ENCODE data around the gene YBX2.
"Not testable (repeated sequence)": the region's sequence is repeated elsewhere in the genome, so short reads cannot be mapped to it uniquely, and the experiment has no call there.

The YBX2 gene

DNA sequence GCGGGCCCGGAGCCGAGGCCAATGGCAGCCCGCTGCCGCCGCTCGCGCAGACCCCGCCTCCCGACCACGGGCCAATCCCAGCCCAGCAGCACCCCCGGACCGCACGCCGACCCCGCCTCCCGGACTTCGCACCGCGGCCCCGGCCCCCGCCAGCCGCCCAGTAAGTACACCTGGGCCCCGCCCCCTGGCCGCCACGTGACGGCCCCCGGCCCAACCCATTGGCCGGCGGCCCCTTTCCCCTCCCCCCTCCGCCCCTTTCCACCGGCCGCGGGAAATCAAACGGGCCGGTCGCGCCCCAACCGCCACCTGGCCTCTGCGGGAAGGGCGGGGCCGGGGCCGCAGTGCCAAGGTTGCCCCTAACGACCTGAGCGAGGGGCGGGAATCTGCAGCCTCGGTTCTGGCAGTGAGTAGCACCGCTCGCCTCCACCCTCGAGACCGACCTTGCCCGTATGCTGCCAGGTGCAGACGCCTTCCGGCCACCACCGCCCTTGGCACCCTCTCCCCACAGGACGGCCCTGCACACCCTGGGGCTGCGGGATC lies at the start of gene YBX2:
YBX2 (minus strand) TSS at position 26 of the 540 bp plus-strand sequence. CDS start 139 bp downstream, outside the sequence.
- peak in 1 of 2 donors; percentile 59 for DNase-seq (ENCODE audit: low read depth in 2 of 2, low spot score in 1 of 2)

- DNase-seq (ENCODE audit: low read depth in 2 of 2, low spot score in 1 of 2) = no peak
Observed at GRCh38 chr17:7343250-7343649, 48.8 kb upstream of the YBX2 start.

DNA sequence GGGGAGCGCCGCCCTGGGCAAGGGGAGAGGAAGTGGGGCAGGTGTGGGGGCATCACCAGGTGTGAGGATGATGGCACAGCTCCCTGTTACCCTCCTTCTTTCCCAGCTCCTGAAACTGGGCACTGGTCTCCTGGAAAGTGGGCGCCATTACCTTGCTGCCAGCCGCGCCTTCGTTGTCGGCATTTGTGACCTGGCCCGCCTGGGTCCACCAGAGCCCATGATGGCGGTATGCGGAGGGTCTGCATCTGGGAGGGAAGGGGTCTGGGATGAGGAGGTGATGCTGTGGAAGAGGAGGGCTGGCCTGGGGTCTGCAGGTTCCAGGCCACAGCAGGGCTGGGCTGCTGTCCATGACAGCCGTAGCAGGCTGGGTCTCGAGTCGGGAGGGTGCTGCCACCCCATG lies 47.4 kb upstream of the YBX2 start:
- no peak for DNase-seq (ENCODE audit: low read depth in 2 of 2, low spot score in 1 of 2)

GRCh38 chr17:7340179-7340578 lies 45.7 kb upstream of the YBX2 start:
- DNase-seq (ENCODE audit: low read depth in 2 of 2, low spot score in 1 of 2) = no peak

DNA sequence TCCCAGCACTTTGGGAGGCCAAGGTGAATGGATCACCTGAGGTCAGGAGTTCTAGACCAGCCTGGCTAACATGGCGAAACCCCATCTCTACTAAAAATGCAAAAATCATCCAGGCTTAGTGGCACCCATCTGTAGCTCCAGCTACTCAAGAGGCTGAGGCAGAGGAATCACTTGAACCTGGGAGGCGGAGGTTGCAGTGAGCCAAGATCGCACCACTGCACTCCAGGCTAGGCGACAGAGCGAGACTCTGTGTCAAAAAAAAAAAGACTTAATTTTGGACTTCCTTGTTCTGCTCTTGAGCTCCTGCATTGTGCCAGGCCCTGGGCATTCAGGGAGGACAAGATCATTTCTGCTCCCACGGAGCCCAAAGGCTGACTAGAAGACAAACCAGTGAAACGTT lies 43.2 kb upstream of the YBX2 start:
- not testable (repeated sequence) for DNase-seq (ENCODE audit: low read depth in 2 of 2, low spot score in 1 of 2)

DNA sequence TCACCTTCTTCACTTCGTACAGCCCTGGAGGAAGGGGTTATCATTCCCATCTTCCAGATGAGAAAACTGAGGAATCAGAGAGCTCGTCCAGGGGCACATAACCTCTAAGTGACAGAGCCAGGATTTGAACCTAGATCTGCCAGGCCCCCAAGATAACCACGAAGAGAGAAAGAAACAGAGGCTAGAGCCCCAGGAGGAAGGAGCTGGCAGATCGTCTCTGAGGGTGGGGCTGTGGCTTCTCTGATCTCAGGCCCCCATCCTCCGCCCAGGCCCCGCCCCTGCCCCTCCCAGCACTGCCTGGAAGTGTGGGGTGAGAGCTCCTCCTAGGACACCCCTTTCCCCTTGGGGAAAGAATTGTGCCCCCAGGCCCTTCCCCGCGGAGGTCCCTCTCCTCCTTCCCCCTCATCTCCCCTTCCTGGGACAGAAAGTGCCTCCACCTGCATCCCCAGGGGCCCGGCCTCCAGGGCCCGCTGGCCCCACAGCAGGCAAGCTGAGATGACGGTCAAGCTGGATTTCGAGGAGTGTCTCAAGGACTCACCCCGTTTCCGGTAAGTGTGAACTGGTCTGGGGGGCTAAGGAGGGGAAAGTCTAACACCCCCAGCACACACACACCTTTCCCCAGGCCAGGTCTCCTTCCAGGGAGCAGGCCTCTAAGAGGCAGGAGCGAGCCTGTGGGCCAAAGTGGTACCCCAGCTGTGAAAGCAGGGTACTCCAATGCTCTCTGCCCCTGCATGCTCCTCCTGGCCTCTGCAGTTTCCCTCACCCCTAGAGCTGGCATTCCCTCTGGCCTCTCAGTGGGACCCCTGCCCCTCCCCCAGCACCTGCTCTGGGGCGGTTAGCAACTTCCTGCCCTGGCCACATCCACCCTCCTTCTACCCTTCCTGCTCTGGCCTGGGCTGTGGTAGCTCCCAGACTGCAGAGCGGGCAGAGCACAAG lies 42.1 kb upstream of the YBX2 start, which contains the start of gene ACAP1:
ACAP1 (plus strand) TSS at position 290 of the 936 bp plus-strand sequence; CDS start at position 496, 206 bp downstream.
- peak; percentile 66 to 72 for DNase-seq (ENCODE audit: low read depth in 2 of 2, low spot score in 1 of 2)

DNA sequence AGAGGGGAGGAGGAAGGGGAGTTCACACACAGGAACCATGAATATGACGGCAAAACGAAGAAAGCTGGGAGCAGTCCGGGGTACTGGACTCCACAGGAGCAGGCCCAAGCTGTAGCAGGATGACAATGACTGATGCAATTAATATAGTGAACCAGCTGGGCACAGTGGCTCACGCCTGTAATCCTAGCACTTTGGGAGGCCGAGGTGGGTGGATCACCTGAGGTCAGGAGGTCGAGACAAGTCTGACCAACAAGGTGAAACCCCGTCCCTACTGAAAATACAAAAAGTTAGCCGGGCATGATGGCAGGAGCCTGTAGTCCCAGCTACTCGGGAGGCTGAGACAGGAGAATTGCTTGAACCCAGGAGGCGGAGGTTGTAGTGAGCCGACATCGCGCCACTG lies 41.3 kb upstream of the YBX2 start:
- DNase-seq (ENCODE audit: low read depth in 2 of 2, low spot score in 1 of 2) = not testable (repeated sequence)

- DNase-seq (ENCODE audit: low read depth in 2 of 2, low spot score in 1 of 2) = no peak
Observed at GRCh38 chr17:7334938-7335538, 40.6 kb upstream of the YBX2 start.

DNA sequence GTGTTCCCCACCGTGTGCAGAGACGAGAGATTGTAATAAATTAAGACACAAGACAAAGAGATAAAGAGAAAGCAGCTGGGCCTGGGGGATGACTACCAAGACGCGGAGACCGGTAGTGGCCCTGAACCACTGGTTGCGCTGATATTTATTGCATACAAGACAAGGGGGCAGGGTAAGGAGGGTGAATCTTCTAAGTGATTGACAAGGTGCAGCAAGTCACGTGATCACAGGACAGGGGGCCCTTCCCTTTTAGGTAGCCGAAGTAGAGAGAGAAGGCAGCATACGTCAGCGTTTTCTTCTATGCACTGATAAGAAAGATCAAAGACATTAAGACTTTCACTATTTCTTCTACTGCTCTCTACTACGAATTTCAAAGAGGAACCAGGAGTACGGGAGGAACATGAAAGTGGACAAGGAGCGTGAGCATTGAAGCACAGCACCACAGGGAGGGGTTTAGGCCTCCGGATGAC lies 38.2 kb upstream of the YBX2 start:
- DNase-seq (ENCODE audit: low read depth in 2 of 2, low spot score in 1 of 2) = not testable (repeated sequence)

DNA sequence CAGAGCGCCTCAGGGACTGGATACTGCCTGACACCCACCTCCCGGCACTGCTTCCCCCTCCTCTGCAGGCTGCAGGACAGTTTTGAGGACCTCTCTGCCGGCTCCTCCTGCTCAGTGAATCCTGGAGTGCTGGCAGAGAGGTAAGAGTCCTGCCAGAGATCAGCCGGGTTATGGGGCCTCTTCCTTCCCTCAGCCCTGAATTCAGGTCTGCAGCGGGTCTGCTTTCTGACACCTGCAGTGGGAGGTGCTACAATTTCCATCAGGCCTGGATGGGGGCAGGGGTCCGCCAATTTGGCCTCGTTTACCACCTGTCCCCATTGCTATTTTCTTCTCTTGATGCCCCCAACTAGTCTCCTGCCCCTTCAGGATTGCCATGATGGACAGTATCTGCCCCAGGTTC lies 37.7 kb upstream of the YBX2 start:
- DNase-seq (ENCODE audit: low read depth in 2 of 2, low spot score in 1 of 2) = no peak

DNA sequence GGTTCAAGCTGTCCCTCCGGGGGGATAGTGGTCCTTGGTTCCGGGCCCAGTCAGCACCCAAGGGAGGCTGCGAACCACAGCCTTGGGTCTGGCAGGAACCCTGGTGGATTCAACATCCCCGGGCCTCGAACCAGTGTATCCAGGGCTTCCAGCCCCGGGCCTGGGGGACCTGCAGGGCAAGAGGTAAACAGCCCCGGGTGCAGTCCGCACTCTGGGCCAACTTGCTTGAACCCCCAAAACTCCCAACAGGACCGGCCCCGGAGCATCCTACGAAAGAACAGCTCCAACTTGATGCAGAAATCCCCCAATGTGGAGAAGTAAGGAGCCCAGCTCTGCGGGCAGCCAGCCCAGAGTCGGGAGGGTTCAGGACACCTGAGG lies 36.2 kb upstream of the YBX2 start:
- no peak for DNase-seq (ENCODE audit: low read depth in 2 of 2, low spot score in 1 of 2)

DNA sequence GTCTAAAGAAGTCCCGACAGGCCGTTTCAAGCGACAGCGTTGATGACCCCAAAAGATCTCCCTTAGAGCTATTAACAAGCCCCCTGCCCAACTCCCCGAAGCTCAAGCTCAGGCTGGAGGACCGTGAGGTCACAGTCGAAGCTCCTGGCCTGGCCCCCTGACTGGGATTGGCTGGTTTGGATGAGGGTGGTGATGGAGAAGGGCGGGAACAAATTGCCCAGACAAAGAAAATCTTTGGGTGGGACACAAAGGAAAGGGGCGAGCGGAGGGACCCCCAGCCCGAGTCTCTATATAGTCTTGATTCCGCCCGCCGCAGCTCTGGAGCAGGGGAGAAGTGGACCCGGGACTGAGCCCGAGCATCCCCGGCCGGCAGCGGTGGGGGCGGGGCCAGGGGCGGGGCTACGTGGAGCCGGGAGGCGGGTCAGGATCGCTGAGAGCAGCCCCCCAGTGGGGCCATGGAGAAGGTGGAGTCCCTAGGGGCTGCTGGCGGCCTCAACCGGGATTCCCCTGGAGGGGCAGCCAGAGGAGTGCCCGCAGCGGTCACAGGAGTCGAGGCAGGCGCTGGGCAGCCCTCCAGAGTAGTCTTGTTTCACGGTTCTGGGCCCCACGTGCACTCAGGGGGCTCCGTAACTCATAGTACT lies 35.7 kb upstream of the YBX2 start:
- peak; percentile 43 to 58 for DNase-seq (ENCODE audit: low read depth in 2 of 2, low spot score in 1 of 2)

- DNase-seq (ENCODE audit: low read depth in 2 of 2, low spot score in 1 of 2) = peak; percentile 91 to 94
Observed at GRCh38 chr17:7329374-7329996, 35.0 kb upstream of the YBX2 start.

DNA sequence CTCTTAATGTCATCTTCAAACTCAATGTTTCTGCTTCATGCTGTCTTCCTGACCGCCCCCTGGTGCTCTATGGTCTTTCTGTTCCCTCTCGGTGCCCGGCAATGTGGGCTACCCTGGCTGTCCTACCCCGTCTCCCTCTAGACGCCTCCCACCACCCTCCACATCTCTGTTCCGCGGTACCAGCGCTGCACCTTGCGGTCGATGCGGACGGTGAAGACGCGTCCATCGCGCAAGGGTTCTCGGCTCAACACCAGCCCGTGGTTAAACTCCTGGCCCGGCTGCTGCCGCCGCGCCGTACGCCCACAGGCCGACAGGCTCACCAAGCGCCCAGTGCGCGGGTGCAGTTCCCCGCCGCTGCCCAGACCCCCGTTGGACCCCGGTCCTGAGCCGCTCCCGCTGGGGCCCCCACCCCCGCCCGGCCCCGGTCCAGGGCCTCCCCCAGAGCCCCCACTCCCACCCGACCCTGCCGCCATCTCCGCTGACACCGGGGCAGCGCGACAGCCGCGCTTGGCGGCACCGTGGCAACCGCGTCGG lies 34.5 kb upstream of the YBX2 start, which contains the start of gene NEURL4:
NEURL4 (minus strand) TSS at position 496 of the 534 bp plus-strand sequence; CDS start at position 473, 23 bp downstream.
- no peak for DNase-seq (ENCODE audit: low read depth in 2 of 2, low spot score in 1 of 2)

DNA sequence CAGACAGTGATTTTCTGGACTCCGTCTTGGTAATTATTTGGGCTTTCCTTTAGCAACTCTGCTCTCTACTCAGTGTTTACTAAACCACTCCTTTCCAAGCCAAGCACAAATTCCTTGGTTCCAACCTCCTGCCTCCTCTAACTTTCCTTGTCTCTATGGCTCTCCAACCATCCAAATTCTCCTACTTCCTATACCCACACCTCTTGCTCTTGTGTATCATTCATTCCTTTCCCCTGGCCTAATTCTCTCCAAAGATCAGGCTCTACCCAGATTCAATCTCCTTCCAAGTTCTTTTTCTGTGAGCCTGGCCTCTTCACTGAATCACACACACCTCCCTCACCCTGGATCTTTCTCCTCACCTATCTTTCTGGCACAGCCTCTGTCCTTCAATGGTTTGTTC lies 33.6 kb upstream of the YBX2 start:
- no peak for DNase-seq (ENCODE audit: low read depth in 2 of 2, low spot score in 1 of 2)

DNA sequence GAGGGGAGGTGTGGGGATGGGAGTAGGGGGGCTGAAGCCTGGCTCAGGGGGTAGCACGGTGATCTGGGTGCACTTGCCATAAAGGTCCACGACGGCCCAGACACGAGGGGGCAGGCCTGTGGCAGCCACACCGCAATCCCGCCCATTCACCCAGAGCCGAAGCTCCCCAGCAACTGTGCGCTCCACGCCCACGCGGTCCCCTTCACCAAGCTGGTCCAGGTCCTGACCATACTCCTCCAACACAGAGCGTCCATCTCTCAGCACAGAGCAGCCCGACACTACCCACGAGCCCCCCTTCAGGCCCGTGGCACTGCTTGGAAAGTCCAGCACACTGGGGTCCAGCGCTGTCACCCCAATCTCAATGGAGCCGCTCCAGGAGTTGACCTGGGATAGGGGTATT lies 33.1 kb upstream of the YBX2 start:
- DNase-seq (ENCODE audit: low read depth in 2 of 2, low spot score in 1 of 2) = no peak

- no peak for DNase-seq (ENCODE audit: low read depth in 2 of 2, low spot score in 1 of 2)
Observed at GRCh38 chr17:7327056-7327455, 32.6 kb upstream of the YBX2 start.

GRCh38 chr17:7326186-7326585 lies 31.7 kb upstream of the YBX2 start:
- no peak for DNase-seq (ENCODE audit: low read depth in 2 of 2, low spot score in 1 of 2)

GRCh38 chr17:7325031-7325528 lies 30.6 kb upstream of the YBX2 start:
- DNase-seq (ENCODE audit: low read depth in 2 of 2, low spot score in 1 of 2) = no peak

- no peak for DNase-seq (ENCODE audit: low read depth in 2 of 2, low spot score in 1 of 2)
Observed at GRCh38 chr17:7324438-7324779, 30.0 kb upstream of the YBX2 start.

All from stimulated activated CD8-positive, alpha-beta memory T cell treated with anti-CD3 and anti-CD28 coated beads, Interleukin-4, amount 100 ng/mL, for 4 hours (primary cell).